ENCODE results near the gene ZCCHC10.
A peak's percentile ranks its signal among the peaks of the same experiment; 100 is the strongest.

ZCCHC10 gene

DNA sequence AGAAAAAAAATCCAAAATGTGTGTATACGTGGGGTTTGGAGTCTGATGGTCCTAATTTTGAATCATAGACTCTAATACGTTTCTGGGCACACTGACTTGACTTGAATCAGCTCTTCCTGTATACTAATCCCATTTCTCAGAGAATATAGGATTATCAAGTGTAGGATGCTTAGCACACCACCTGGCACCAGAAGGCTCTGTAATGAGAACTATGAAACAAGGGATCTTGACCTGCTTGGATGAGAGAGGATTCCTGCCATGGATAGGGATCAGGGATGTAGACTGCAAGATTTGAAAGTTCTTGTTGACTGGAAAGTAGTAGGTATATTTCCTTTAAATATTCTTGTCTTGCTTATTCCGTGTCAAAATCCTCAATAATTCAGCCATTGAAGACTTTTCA, 33.3 kb upstream of the ZCCHC10 start:
- H3K79me1 ChIP-seq (replicated peaks; ENCODE audit: low read length, poor library complexity, severe bottlenecking): no peaks in the 10 kb centered on the region
- H3K4me1 ChIP-seq (ENCODE audit: control insufficient read depth, insufficient read depth, low read depth, low read length): peaks cover 3% of the 10 kb centered on the region
- no peak overlapping the region for H3K18ac ChIP-seq (ENCODE audit: low read depth in 1 of 2, low read length in 2 of 2)
- H3K4me3 ChIP-seq (ENCODE audit: insufficient read depth in 1 of 2, low read depth in 1 of 2, low read length in 2 of 2): no peak overlapping the region
- no peak overlapping the region for H4K91ac ChIP-seq (ENCODE audit: low read length)
- DNase-seq: no peak
- no peak overlapping the region for H4K8ac ChIP-seq (ENCODE audit: low read length)
- H2AK5ac ChIP-seq (ENCODE audit: low read length, severe bottlenecking): no peak overlapping the region
- no peak overlapping the region for H2AFZ ChIP-seq (ENCODE audit: low read depth, low read length)
- no peak overlapping the region for H3K14ac ChIP-seq (ENCODE audit: low read length in 2 of 2)
- H2BK120ac ChIP-seq (ENCODE audit: low read depth, low read length): no peak overlapping the region
- H2BK15ac ChIP-seq (ENCODE audit: low read depth, poor library complexity, severe bottlenecking): no peak overlapping the region
- no peak overlapping the region for H2BK12ac ChIP-seq (ENCODE audit: low read length in 2 of 2)
- peaks cover 0 to under 1% of the 10 kb centered on the region in 2 experiments for H3K36me3 ChIP-seq (ENCODE audit: control insufficient read depth in 1 of 2, insufficient read depth in 2 of 2, low read depth in 1 of 2, low read length in 2 of 2)
- no peak overlapping the region for H3K4ac ChIP-seq (ENCODE audit: low read depth in 1 of 2, low read length in 2 of 2)
- no peak overlapping the region for H3K23ac ChIP-seq (ENCODE audit: low read length in 2 of 2)
- no CpG with 5 or more reads among the region's 3 CpGs for WGBS
- H3K9ac ChIP-seq (ENCODE audit: low read length): no peak overlapping the region
- H3K27ac ChIP-seq (ENCODE audit: low read length, poor library complexity, severe bottlenecking): no peak overlapping the region
- H2BK5ac ChIP-seq (ENCODE audit: low read depth, low read length, poor library complexity, severe bottlenecking): no peak overlapping the region
- H3K9me3 ChIP-seq (ENCODE audit: control insufficient read depth, low read length): no peaks in the 10 kb centered on the region
- H3K27me3 ChIP-seq (ENCODE audit: control insufficient read depth in 1 of 2, insufficient read depth in 1 of 2, low read length in 2 of 2): no peaks in the 10 kb centered on the region
- H3K4me2 ChIP-seq (ENCODE audit: low read length, poor library complexity, severe bottlenecking): no peak overlapping the region

DNA sequence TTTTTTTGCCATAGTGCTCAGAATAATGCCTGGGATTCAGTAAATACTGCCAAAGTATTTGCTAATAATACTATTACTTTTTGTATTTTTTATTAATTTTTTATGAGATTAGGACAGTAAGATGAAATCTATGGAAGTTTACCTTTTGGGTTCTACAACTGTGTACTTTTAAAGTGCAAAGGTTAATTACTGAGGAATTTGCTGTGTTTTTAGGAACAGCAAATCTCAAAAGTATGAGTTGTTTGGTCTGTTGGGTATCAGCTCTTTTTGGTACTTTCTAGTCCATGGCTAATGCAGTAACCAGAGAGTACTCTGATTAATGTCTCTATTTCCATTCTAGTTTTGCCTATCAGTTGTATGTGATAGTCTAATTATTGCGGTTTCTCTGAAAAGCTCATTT, 30.5 kb upstream of the ZCCHC10 start:
- no peak overlapping the region for H3K4ac ChIP-seq (ENCODE audit: low read depth in 1 of 2, low read length in 2 of 2)
- H3K36me3 ChIP-seq (ENCODE audit: control insufficient read depth in 1 of 2, insufficient read depth in 2 of 2, low read depth in 1 of 2, low read length in 2 of 2): peaks cover 0 to 8% of the 10 kb centered on the region in 2 experiments
- peaks cover 8% of the 10 kb centered on the region for H3K4me1 ChIP-seq (ENCODE audit: control insufficient read depth, insufficient read depth, low read depth, low read length)
- no peak for DNase-seq
- H3K18ac ChIP-seq (ENCODE audit: low read depth in 1 of 2, low read length in 2 of 2): no peak overlapping the region
- 100% methylated on average over 1 of the region's 1 CpG for WGBS
- no peak overlapping the region for H3K14ac ChIP-seq (ENCODE audit: low read length in 2 of 2)
- H3K27me3 ChIP-seq (ENCODE audit: control insufficient read depth in 1 of 2, insufficient read depth in 1 of 2, low read length in 2 of 2): no peaks in the 10 kb centered on the region
- H2BK5ac ChIP-seq (ENCODE audit: low read depth, low read length, poor library complexity, severe bottlenecking): no peak overlapping the region
- H4K8ac ChIP-seq (ENCODE audit: low read length): no peak overlapping the region
- H2BK120ac ChIP-seq (ENCODE audit: low read depth, low read length): no peak overlapping the region
- no peak overlapping the region for H3K27ac ChIP-seq (ENCODE audit: low read length, poor library complexity, severe bottlenecking)
- H3K23ac ChIP-seq (ENCODE audit: low read length in 2 of 2): no peak overlapping the region
- H3K4me3 ChIP-seq (ENCODE audit: insufficient read depth in 1 of 2, low read depth in 1 of 2, low read length in 2 of 2): no peak overlapping the region
- H3K9me3 ChIP-seq (ENCODE audit: control insufficient read depth, low read length): no peaks in the 10 kb centered on the region
- no peak overlapping the region for H2BK12ac ChIP-seq (ENCODE audit: low read length in 2 of 2)
- H3K9ac ChIP-seq (ENCODE audit: low read length): no peak overlapping the region
- H2AK5ac ChIP-seq (ENCODE audit: low read length, severe bottlenecking): no peak overlapping the region
- H2AFZ ChIP-seq (ENCODE audit: low read depth, low read length): no peak overlapping the region
- no peak overlapping the region for H2BK15ac ChIP-seq (ENCODE audit: low read depth, poor library complexity, severe bottlenecking)
- no peaks in the 10 kb centered on the region for H3K79me1 ChIP-seq (replicated peaks; ENCODE audit: low read length, poor library complexity, severe bottlenecking)
- H3K4me2 ChIP-seq (ENCODE audit: low read length, poor library complexity, severe bottlenecking): no peak overlapping the region
- H4K91ac ChIP-seq (ENCODE audit: low read length): no peak overlapping the region

DNA sequence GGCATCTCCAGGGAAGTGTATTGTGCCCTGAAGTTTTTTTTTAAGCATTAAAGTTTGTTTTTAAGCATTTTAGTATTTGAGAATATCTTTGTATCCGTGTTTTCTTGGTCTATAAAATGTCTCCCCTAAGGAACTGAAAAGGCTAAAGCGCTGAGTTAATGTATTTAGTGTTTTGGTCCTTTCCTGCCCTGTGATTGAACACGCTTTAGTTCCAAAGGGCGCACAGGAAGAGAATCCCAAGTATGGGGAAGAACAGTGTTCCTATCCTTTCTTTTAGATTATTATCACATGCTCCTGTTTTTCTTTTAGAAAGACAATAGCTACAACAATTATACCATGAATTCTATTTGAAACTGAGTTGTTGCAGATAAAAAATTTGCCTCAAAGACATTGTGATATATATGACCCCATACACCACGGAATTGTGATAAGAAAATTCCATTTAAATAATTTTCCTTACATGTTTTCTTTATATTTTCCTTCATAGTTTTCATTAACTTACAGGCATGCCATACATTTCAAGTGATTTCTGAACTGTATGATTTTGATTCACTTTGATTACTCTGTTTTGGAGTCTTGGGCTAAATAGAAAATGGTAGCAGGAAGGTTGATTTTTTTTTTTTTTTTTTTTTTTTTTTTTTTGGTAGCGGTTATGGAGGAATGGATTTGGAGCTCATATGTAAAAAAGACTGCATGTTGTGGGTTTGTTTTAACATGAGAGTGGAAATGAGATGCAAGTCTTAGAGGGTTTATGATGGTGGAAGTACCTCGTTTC, 28.5 kb upstream of the ZCCHC10 start:
- H3K4me1 ChIP-seq (ENCODE audit: control insufficient read depth, insufficient read depth, low read depth, low read length): peaks cover 8% of the 10 kb centered on the region
- no peak overlapping the region for H2BK12ac ChIP-seq (ENCODE audit: low read length in 2 of 2)
- H3K27me3 ChIP-seq (ENCODE audit: control insufficient read depth in 1 of 2, insufficient read depth in 1 of 2, low read length in 2 of 2): no peaks in the 10 kb centered on the region
- H2BK120ac ChIP-seq (ENCODE audit: low read depth, low read length): no peak overlapping the region
- no peak overlapping the region for H2AFZ ChIP-seq (ENCODE audit: low read depth, low read length)
- H3K18ac ChIP-seq (ENCODE audit: low read depth in 1 of 2, low read length in 2 of 2): no peak overlapping the region
- H3K9me3 ChIP-seq (ENCODE audit: control insufficient read depth, low read length): no peaks in the 10 kb centered on the region
- H3K4me3 ChIP-seq (ENCODE audit: insufficient read depth in 1 of 2, low read depth in 1 of 2, low read length in 2 of 2): no peak overlapping the region
- H3K14ac ChIP-seq (ENCODE audit: low read length in 2 of 2): no peak overlapping the region
- no peak overlapping the region for H3K27ac ChIP-seq (ENCODE audit: low read length, poor library complexity, severe bottlenecking)
- DNase-seq: no peak
- no peak overlapping the region for H2AK5ac ChIP-seq (ENCODE audit: low read length, severe bottlenecking)
- no peak overlapping the region for H4K8ac ChIP-seq (ENCODE audit: low read length)
- WGBS: 100% methylated on average over 3 of the region's 7 CpGs
- no peak overlapping the region for H2BK15ac ChIP-seq (ENCODE audit: low read depth, poor library complexity, severe bottlenecking)
- H4K91ac ChIP-seq (ENCODE audit: low read length): no peak overlapping the region
- no peak overlapping the region for H3K9ac ChIP-seq (ENCODE audit: low read length)
- peaks cover 0 to 8% of the 10 kb centered on the region in 2 experiments for H3K36me3 ChIP-seq (ENCODE audit: control insufficient read depth in 1 of 2, insufficient read depth in 2 of 2, low read depth in 1 of 2, low read length in 2 of 2)
- no peak overlapping the region for H3K23ac ChIP-seq (ENCODE audit: low read length in 2 of 2)
- no peak overlapping the region for H3K4me2 ChIP-seq (ENCODE audit: low read length, poor library complexity, severe bottlenecking)
- H3K79me1 ChIP-seq (replicated peaks; ENCODE audit: low read length, poor library complexity, severe bottlenecking): peaks cover 4% of the 10 kb centered on the region
- H3K4ac ChIP-seq (ENCODE audit: low read depth in 1 of 2, low read length in 2 of 2): no peak overlapping the region
- H2BK5ac ChIP-seq (ENCODE audit: low read depth, low read length, poor library complexity, severe bottlenecking): no peak overlapping the region

DNA sequence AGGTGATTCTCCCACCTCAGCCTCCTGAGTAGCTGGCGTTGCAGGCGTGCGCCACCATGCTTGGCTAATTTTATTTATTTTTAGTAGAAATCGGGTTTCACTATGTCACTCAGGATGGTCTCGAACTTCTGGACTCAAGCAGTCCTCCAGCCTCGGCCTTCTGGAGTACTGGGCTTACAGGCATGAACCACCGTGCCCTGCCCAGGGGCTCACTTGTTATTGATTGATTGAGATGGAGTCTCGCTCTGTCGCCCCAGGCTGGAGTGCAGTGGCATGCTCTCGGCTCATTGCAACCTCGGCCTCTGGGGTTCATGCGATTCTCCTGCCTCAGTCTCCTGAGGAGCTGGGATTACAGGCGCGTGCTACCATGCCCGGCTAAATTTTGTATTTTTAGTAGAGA, 27.1 kb upstream of the ZCCHC10 start:
- no peak for DNase-seq
- no peak overlapping the region for H3K14ac ChIP-seq (ENCODE audit: low read length in 2 of 2)
- no peak overlapping the region for H3K23ac ChIP-seq (ENCODE audit: low read length in 2 of 2)
- H4K8ac ChIP-seq (ENCODE audit: low read length): no peak overlapping the region
- peaks cover 6% of the 10 kb centered on the region for H3K79me1 ChIP-seq (replicated peaks; ENCODE audit: low read length, poor library complexity, severe bottlenecking)
- no peak overlapping the region for H2AK5ac ChIP-seq (ENCODE audit: low read length, severe bottlenecking)
- H2BK5ac ChIP-seq (ENCODE audit: low read depth, low read length, poor library complexity, severe bottlenecking): no peak overlapping the region
- H3K4me3 ChIP-seq (ENCODE audit: insufficient read depth in 1 of 2, low read depth in 1 of 2, low read length in 2 of 2): peak overlapping the region in 1 of 2 experiments; percentile 91
- peak overlapping the region; percentile 98 for H3K9ac ChIP-seq (ENCODE audit: low read length)
- no peaks in the 10 kb centered on the region for H3K27me3 ChIP-seq (ENCODE audit: control insufficient read depth in 1 of 2, insufficient read depth in 1 of 2, low read length in 2 of 2)
- H2AFZ ChIP-seq (ENCODE audit: low read depth, low read length): no peak overlapping the region
- no peak overlapping the region for H4K91ac ChIP-seq (ENCODE audit: low read length)
- peak overlapping the region; percentile 66 for H3K4me2 ChIP-seq (ENCODE audit: low read length, poor library complexity, severe bottlenecking)
- H2BK120ac ChIP-seq (ENCODE audit: low read depth, low read length): no peak overlapping the region
- 93% methylated on average over 15 of the region's 15 CpGs for WGBS
- peaks cover 8% of the 10 kb centered on the region for H3K4me1 ChIP-seq (ENCODE audit: control insufficient read depth, insufficient read depth, low read depth, low read length)
- no peak overlapping the region for H3K4ac ChIP-seq (ENCODE audit: low read depth in 1 of 2, low read length in 2 of 2)
- H3K18ac ChIP-seq (ENCODE audit: low read depth in 1 of 2, low read length in 2 of 2): no peak overlapping the region
- H3K9me3 ChIP-seq (ENCODE audit: control insufficient read depth, low read length): no peaks in the 10 kb centered on the region
- H3K36me3 ChIP-seq (ENCODE audit: control insufficient read depth in 1 of 2, insufficient read depth in 2 of 2, low read depth in 1 of 2, low read length in 2 of 2): peaks cover 0 to 8% of the 10 kb centered on the region in 2 experiments
- no peak overlapping the region for H2BK15ac ChIP-seq (ENCODE audit: low read depth, poor library complexity, severe bottlenecking)
- H2BK12ac ChIP-seq (ENCODE audit: low read length in 2 of 2): no peak overlapping the region
- no peak overlapping the region for H3K27ac ChIP-seq (ENCODE audit: low read length, poor library complexity, severe bottlenecking)
